Esophagus squamous epithelium (tissue), 5 donors: ENCODE results near the gene PEX6. TPM values are rescaled to one million over a fixed set of nuclear protein-coding genes. Genes with fewer than 3 reads are reported as not detected.

Source experiments
- DNase-seq: peaks from one replicate; lab custom pipeline; 2025; lab: John Stamatoyannopoulos, UW
- H3K27ac ChIP-seq, 4 donors: fragments of 200-600 bp; sonication (generic); one replicate each; pipeline ENCODE4 v1.5.1; 2016 to 2019; ENCODE audit warnings: mild to moderate bottlenecking in 1 of 4
- H3K27me3 ChIP-seq, 4 donors: fragments of 200-600 bp; sonication (generic); 1 replicate in 3 of 4; 2 replicates in 1 of 4; pipeline versions ENCODE4 v1.5.1 to v1.6.0; 2017 to 2021; ENCODE audit warnings: antibody characterized with exemption in 1 of 4
- H3K36me3 ChIP-seq, 3 donors: fragments of 200-600 bp; sonication (generic); one replicate each; pipeline ENCODE4 v1.5.1; 2016 to 2019
- H3K4me1 ChIP-seq, 3 donors: fragments of 200-600 bp; sonication (generic); one replicate each; pipeline ENCODE4 v1.5.1; 2017 to 2019
- H3K4me3 ChIP-seq, 4 donors: fragments of 200-600 bp; sonication (generic); 1 replicate in 3 of 4; 2 replicates in 1 of 4; pipeline ENCODE4 v1.5.1; 2016 to 2019; ENCODE audit warnings: mild to moderate bottlenecking in 2 of 4, moderate library complexity in 1 of 4
- H3K9me3 ChIP-seq, 3 donors: fragments of 200-600 bp; sonication (generic); one replicate each; pipeline ENCODE4 v1.5.1; 2016 to 2019
- POLR2A ChIP-seq, 4 donors: fragments of 450-650 bp; IDR thresholded peaks; one replicate each; pipeline ENCODE4 v1.6.1; 2017; ENCODE audit warnings: antibody characterized with exemption in 4 of 4, mild to moderate bottlenecking in 4 of 4, moderate library complexity in 3 of 4
- WGBS, 2 donors: methylation state at CpG; one replicate each; pipeline ENCODE4 v1.1.5; 2018; 5-methylcytosine and 5-hydroxymethylcytosine counted together
- intact Hi-C: fragments of 100-400 bp; cut with DNase I; formaldehyde crosslinking; loops from one replicate; pipeline ENCODE4 v1.15.0; 2022
- total RNA-seq, 4 donors: library from RNA; depleted of rRNA; stranded (reverse); fragments of >200 nt; gene quantifications; one replicate each; pipeline ENCODE4 v1.1.0, GENCODE V29; 2016
- TF ChIP-seq, protein P1 (sequence below), 6 experiments: fragments of 450-650 bp in 4 of 6; fragments of 200-600 bp in 2 of 6; sonication (generic) in 2 of 6; IDR thresholded peaks; one replicate each; pipeline ENCODE4 v1.5.1; 2016 to 2019; ENCODE audit warnings: antibody characterized with exemption in 6 of 6, mild to moderate bottlenecking in 4 of 6, moderate library complexity in 4 of 6
- donor health status: DM: yes; HTN: yes; CAD: no.

PEX6 gene
- total RNA-seq, 4 donors from 2014 or later = 11.3 to 21.2 (median 17.1) TPM

DNA sequence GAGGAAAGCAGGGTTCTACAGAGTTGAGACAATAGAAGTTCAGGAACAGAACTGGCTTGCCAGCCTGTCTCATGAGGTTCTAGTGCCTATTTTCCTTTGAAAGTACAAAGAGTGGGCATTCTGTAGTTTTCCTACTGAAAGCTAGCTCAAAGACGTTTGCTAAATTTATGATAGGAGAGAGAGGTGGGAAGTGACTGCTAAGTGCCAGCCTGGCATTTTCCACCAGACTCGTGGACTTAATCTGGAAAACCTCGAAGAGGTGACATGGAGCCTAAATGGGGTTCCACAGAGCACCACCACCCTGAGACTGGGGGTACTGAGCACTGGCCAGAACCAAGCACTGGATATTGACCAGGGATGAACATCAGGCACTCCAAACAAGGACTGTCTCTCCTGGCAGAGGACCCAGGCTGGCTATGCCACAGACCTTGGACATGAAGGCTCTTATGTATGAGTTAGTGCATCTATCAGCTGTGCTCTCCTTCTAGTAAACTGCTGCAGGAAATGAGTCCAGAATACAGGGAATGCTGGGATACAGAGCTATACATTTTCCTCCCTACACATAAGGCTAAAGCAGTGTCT, 7.1 kb downstream of the PEX6 start:
- intact Hi-C loops = no loop called here
- WGBS, 2 donors = 65 to 84% methylated on average over 3 of the region's 3 CpGs
- Histone ChIP-seq H3K4me1 (peaks cover 4 to 22% (median 8%) of the 10 kb centered on the region in 3 donors), H3K4me3 (no peak overlapping the region), H3K27me3 (no peaks in the 10 kb centered on the region), H3K27ac (no peak overlapping the region), H3K36me3 (peaks cover 0 to 32% (median 17%) of the 10 kb centered on the region in 3 donors), H3K9me3 (no peaks in the 10 kb centered on the region)
- no peak for DNase-seq
- TF ChIP-seq, protein P1, sequence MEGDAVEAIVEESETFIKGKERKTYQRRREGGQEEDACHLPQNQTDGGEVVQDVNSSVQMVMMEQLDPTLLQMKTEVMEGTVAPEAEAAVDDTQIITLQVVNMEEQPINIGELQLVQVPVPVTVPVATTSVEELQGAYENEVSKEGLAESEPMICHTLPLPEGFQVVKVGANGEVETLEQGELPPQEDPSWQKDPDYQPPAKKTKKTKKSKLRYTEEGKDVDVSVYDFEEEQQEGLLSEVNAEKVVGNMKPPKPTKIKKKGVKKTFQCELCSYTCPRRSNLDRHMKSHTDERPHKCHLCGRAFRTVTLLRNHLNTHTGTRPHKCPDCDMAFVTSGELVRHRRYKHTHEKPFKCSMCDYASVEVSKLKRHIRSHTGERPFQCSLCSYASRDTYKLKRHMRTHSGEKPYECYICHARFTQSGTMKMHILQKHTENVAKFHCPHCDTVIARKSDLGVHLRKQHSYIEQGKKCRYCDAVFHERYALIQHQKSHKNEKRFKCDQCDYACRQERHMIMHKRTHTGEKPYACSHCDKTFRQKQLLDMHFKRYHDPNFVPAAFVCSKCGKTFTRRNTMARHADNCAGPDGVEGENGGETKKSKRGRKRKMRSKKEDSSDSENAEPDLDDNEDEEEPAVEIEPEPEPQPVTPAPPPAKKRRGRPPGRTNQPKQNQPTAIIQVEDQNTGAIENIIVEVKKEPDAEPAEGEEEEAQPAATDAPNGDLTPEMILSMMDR (IDR thresholded peaks at IDR 0.05) = no peak
- no peak for TF ChIP-seq POLR2A (IDR thresholded peaks at IDR 0.05)

DNA sequence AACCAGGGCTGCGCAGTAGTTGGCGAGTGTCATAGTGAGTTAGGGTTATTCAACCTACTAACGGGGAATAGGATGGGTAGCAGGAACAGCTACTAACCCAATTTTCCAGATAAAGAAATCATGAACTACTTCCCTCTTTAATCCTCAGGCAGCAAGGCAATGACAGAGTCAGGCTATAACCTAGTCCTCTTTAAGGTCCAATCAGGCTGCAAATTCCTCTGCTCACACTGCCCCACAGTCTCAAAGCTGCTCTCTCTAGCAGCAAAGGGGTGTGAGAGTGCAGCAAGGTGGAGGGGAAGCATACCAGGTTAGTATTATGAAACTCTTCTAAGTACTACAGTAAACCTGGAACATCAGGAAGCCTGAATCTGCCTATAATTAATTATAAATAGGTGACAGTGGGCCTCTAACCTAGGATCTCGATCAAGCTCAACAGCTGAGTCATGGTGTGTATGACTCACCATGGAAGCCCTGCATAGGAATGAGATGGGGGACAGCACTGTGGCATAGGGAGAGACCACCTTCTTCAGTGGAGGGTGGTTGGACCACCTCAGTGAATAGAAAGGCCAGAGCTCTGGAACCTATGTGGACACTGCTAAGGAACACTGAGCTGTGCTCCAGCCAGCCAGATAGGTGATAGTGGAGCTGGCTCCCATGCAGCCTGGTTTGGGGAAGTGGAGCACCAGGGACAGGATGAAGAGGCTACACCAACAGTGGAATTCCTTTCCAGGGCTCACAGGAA, 7.9 kb downstream of the PEX6 start:
- no peak overlapping the region for H3K27ac ChIP-seq
- intact Hi-C loops = no loop called here
- TF ChIP-seq, protein P1 (IDR thresholded peaks at IDR 0.05) = no peak
- no peak for TF ChIP-seq POLR2A (IDR thresholded peaks at IDR 0.05)
- no peaks in the 10 kb centered on the region for H3K27me3 ChIP-seq
- H3K36me3 ChIP-seq = peaks cover 0 to 39% (median 22%) of the 10 kb centered on the region in 3 donors
- H3K4me1 ChIP-seq = peaks cover 4 to 14% (median 7%) of the 10 kb centered on the region in 3 donors
- no peak overlapping the region for H3K4me3 ChIP-seq
- no peaks in the 10 kb centered on the region for H3K9me3 ChIP-seq
- WGBS, 2 donors = 69 to 72% methylated on average over 4 of the region's 4 CpGs
- no peak for DNase-seq

DNA sequence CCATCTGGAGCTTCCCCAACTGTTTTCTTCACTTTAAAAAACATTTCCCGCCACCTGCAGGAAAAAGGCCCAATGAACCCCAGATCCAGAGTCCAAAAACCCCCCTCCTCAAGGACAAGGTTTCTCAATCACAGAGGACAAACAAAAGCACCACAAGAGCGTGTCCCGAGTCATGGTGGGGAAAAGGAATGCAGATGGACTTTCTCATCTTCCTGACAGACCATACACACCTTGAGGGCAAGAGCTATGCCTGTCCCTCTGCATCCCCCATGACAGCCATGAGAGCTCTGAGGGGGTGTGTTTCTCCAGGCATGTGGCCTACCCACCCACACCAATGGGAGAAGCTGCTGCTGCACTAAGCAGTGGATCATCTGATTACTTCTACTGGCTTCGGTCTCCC, 9.0 kb downstream of the PEX6 start:
- WGBS, 2 donors = 91 to 93% methylated on average over 3 to 4 of the region's 4 CpGs
- intact Hi-C loops = loop anchor here (10.0 kb wide), 1 partner anchor 95 kb away; no protein-coding TSS in a partner anchor
- Histone ChIP-seq H3K9me3 (no peaks in the 10 kb centered on the region), H3K27me3 (no peaks in the 10 kb centered on the region), H3K4me3 (no peak overlapping the region), H3K36me3 (peaks cover 0 to 50% (median 22%) of the 10 kb centered on the region in 3 donors), H3K4me1 (peaks cover 3 to 4% (median 4%) of the 10 kb centered on the region in 3 donors), H3K27ac (no peak overlapping the region)
- DNase-seq = no peak
- TF ChIP-seq, protein P1 (IDR thresholded peaks at IDR 0.05) = no peak
- TF ChIP-seq POLR2A (IDR thresholded peaks at IDR 0.05) = no peak

GRCh38 chr6:42969431-42969830, 9.6 kb downstream of the PEX6 start:
- intact Hi-C loops = loop anchor here (10.0 kb wide), 1 partner anchor 95 kb away; no protein-coding TSS in a partner anchor
- DNase-seq = no peak
- 80 to 88% methylated on average over 1 of the region's 2 CpGs for WGBS, 2 donors

GRCh38 chr6:42968783-42969182, 10.2 kb downstream of the PEX6 start:
- DNase-seq = no peak
- TF ChIP-seq POLR2A (IDR thresholded peaks at IDR 0.05) = no peak
- TF ChIP-seq, protein P1 (IDR thresholded peaks at IDR 0.05) = no peak
- intact Hi-C loops = loop anchor here (10.0 kb wide), 1 partner anchor 96 kb away; no protein-coding TSS in a partner anchor
- Histone ChIP-seq H3K27me3 (no peaks in the 10 kb centered on the region), H3K27ac (no peak overlapping the region), H3K9me3 (no peaks in the 10 kb centered on the region), H3K4me1 (peaks cover 0 to 4% (median 0%) of the 10 kb centered on the region in 3 donors), H3K4me3 (no peak overlapping the region), H3K36me3 (peaks cover 0 to 58% (median 19%) of the 10 kb centered on the region in 3 donors)
- WGBS, 2 donors = 56 to 83% methylated on average over 3 to 4 of the region's 4 CpGs

More at GRCh38 chr6:42969431-42969830, 9.6 kb downstream of the PEX6 start:
- H3K4me1 ChIP-seq = peaks cover 0 to 4% (median 0%) of the 10 kb centered on the region in 3 donors
- H3K9me3 ChIP-seq = no peaks in the 10 kb centered on the region
- no peak overlapping the region for H3K27ac ChIP-seq
- peaks cover 0 to 55% (median 22%) of the 10 kb centered on the region in 3 donors for H3K36me3 ChIP-seq
- TF ChIP-seq POLR2A (IDR thresholded peaks at IDR 0.05) = no peak
- no peaks in the 10 kb centered on the region for H3K27me3 ChIP-seq
- no peak overlapping the region for H3K4me3 ChIP-seq
